ENCODE measurements around the gene P4HA2. TPM values are rescaled to one million over a fixed set of nuclear protein-coding genes. Genes with fewer than 3 reads are reported as not detected.

Gene P4HA2
- total RNA-seq, 2 donors from 2014 or later, result 16.8 to 18.0 TPM

DNA sequence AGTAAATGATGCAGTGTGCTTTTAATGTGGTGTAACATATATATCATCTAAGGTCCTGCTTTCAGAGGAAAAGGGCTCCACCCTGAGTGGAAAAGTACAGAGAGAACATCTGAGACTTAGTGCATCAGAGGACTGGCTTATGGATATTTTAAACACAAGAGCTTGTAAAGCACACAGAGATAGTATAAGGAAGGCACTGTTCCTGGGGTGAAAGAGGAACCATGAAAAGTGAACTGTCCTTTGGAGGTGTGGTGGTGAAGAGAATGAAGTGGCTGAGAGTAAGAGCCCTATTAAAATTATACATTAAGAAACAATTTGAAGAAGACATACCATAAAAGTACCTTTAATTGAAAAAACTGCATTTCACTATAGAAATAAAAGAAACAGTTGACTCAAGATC, 85.2 kb downstream of the P4HA2 start:
- Histone ChIP-seq H3K9me3 (no peaks in the 10 kb centered on the region), H3K27me3 (replicated peaks; ENCODE audit: insufficient read depth) (no peaks in the 10 kb centered on the region), H3K4me1 (replicated peaks) (no peaks in the 10 kb centered on the region), H3K4me3 (no peak overlapping the region), H3K36me3 (no peaks in the 10 kb centered on the region), H3K27ac (no peak overlapping the region)
- no peak for DNase-seq (ENCODE audit: low spot score)
- TF ChIP-seq POLR2AphosphoS5 (IDR thresholded peaks at IDR 0.05) (no peak), POLR2A (IDR thresholded peaks at IDR 0.05) (no peak)
- TF ChIP-seq, protein P1, sequence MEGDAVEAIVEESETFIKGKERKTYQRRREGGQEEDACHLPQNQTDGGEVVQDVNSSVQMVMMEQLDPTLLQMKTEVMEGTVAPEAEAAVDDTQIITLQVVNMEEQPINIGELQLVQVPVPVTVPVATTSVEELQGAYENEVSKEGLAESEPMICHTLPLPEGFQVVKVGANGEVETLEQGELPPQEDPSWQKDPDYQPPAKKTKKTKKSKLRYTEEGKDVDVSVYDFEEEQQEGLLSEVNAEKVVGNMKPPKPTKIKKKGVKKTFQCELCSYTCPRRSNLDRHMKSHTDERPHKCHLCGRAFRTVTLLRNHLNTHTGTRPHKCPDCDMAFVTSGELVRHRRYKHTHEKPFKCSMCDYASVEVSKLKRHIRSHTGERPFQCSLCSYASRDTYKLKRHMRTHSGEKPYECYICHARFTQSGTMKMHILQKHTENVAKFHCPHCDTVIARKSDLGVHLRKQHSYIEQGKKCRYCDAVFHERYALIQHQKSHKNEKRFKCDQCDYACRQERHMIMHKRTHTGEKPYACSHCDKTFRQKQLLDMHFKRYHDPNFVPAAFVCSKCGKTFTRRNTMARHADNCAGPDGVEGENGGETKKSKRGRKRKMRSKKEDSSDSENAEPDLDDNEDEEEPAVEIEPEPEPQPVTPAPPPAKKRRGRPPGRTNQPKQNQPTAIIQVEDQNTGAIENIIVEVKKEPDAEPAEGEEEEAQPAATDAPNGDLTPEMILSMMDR (IDR thresholded peaks at IDR 0.05), result no peak
- intact Hi-C loops (cut with DNase I), result no loop called here

Small RNAs within 50 kb of the gene (microRNA-seq; reads per million reads assigned to microRNA genes)
- not detected for gene MIR6830

Small RNAs within 50 kb of the gene (small RNA-seq; reads per million reads assigned to genes)
- gene AC063976.4, result 0 reads per million in 2 donors

Other genes with a start within 250 kb of the P4HA2 start
- 1 to 10 TPM in 1 of 2 donors, under 1 TPM in 1; 0.23 to 7.9 TPM for gene ACSL6, start 216.2 kb downstream of the P4HA2 start, total RNA-seq
- not detected for gene IL3, start 167.2 kb downstream of the P4HA2 start, total RNA-seq
- not detected for gene CSF2, start 154.1 kb downstream of the P4HA2 start, total RNA-seq
- 10 to 100 TPM; 35.9 to 50.2 TPM for gene PDLIM4, start 29.8 kb upstream of the P4HA2 start, total RNA-seq
- 1 to 10 TPM; 5.5 to 8.2 TPM for gene SLC22A4, start 66.5 kb upstream of the P4HA2 start, total RNA-seq
- 10 to 100 TPM; 26.2 to 37.5 TPM for gene SLC22A5, start 141.9 kb upstream of the P4HA2 start, total RNA-seq